ENCODE data around the gene TEKT2. TPM values are rescaled to one million over a fixed set of nuclear protein-coding genes. Genes with fewer than 3 reads are reported as not detected.

Gene TEKT2
- total and polyA plus RNA-seq, 2 of the 4 experiments (the other 2 are of a cell fraction) = 0.18 TPM; not detected in 1

DNA sequence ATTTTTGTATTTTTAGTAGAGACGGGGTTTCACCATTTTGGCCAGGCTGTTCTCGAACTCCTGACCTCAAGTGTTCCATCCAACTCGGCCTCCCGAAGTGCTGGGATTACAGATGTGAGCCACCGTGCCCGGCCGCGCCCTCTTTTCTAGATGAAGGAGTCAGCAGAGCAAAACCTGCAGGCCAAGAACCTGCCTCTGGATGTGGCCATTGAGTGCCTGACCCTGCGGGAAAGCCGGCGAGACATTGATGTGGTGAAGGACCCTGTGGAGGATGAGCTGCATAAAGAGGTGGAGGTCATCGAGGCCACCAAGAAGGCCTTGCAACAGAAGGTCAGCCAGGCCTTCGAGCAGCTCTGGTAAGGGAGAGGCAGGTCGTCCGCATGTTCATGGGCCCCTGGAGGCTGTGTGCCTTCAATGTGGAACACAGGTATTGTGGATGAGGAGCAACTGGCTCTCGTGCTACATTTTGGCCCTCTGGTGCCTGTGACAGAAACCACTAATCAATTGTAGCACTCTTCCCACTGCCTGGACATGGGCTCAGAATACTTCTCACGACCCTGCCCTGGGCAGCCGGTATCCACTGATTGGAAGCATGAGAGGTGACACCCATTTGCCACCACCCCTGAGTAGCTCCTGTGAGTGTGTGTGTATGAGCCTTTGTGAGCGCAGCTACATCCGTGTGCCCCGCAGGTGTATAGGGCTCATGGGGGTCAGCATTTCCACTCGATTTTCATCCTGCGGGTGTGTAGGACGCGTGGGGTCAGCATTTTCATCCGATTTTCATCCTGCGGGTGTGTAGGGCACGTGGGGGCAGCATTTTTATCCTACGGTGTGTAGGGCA is 2.0 kb downstream of the TEKT2 start:
- CTCF ChIA-PET = no interaction called here
- in situ Hi-C loops (cut with MboI; ENCODE audit: low sequenced_read_pairs) = no loop called here
- no peak for TF ChIP-seq RFX5 (IDR thresholded peaks at IDR 0.05; ENCODE audit: low read depth, low read length)
- no peak for TF ChIP-seq BHLHE40 (IDR thresholded peaks at IDR 0.05; ENCODE audit: low read depth, low read length)
- no peak for TF ChIP-seq SMC3 (IDR thresholded peaks at IDR 0.05; ENCODE audit: low read depth, low read length)
- TF ChIP-seq, protein P1, sequence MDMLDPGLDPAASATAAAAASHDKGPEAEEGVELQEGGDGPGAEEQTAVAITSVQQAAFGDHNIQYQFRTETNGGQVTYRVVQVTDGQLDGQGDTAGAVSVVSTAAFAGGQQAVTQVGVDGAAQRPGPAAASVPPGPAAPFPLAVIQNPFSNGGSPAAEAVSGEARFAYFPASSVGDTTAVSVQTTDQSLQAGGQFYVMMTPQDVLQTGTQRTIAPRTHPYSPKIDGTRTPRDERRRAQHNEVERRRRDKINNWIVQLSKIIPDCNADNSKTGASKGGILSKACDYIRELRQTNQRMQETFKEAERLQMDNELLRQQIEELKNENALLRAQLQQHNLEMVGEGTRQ (IDR thresholded peaks at IDR 0.05; ENCODE audit: low read depth, low read length) = no peak
- no peak for TF ChIP-seq MAFK (IDR thresholded peaks at IDR 0.05; ENCODE audit: low read depth, low read length)
- TF ChIP-seq CEBPB (IDR thresholded peaks at IDR 0.05; ENCODE audit: low read depth, low read length) = no peak
- TF ChIP-seq, protein P2, sequence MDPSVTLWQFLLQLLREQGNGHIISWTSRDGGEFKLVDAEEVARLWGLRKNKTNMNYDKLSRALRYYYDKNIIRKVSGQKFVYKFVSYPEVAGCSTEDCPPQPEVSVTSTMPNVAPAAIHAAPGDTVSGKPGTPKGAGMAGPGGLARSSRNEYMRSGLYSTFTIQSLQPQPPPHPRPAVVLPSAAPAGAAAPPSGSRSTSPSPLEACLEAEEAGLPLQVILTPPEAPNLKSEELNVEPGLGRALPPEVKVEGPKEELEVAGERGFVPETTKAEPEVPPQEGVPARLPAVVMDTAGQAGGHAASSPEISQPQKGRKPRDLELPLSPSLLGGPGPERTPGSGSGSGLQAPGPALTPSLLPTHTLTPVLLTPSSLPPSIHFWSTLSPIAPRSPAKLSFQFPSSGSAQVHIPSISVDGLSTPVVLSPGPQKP (IDR thresholded peaks at IDR 0.05; ENCODE audit: borderline replicate concordance, low read depth, low read length) = no peak
- no peak for TF ChIP-seq RCOR1 (IDR thresholded peaks at IDR 0.05; ENCODE audit: insufficient replicate concordance, low read length)
- TF ChIP-seq RAD21 (IDR thresholded peaks at IDR 0.05; ENCODE audit: low read length) = no peak
- no peak for TF ChIP-seq FOS (IDR thresholded peaks at IDR 0.05; ENCODE audit: low read depth, low read length)
- no peak for TF ChIP-seq POLR2A (IDR thresholded peaks at IDR 0.05; ENCODE audit: low read depth, low read length)
- TF ChIP-seq MAZ (IDR thresholded peaks at IDR 0.05; ENCODE audit: borderline replicate concordance, low read depth, low read length) = no peak
- no peak for TF ChIP-seq MXI1 (IDR thresholded peaks at IDR 0.05; ENCODE audit: borderline replicate concordance, low read depth, low read length)
- no peak for TF ChIP-seq CHD1 (IDR thresholded peaks at IDR 0.05; ENCODE audit: low read depth, low read length)
- TF ChIP-seq NFE2L2 (IDR thresholded peaks at IDR 0.05; ENCODE audit: low read depth, low read length) = no peak

More for the DNA sequence above, 2.0 kb downstream of the TEKT2 start:
- H2BK120ac ChIP-seq (ENCODE audit: low read depth, low read length) = no peak overlapping the region
- intact Hi-C loops (cut with micrococcal nuclease) = loop anchor here (10.0 kb wide), 1 partner anchor 151 kb away; the partner anchor contains the start of gene AGO3
- no peak for ATAC-seq (ENCODE audit: low read depth)
- no peak overlapping the region for H4K8ac ChIP-seq (ENCODE audit: low read depth in 2 of 2, low read length in 2 of 2)
- H2BK5ac ChIP-seq (ENCODE audit: low read depth, low read length, poor library complexity, severe bottlenecking) = no peak overlapping the region
- no peak overlapping the region for H3K14ac ChIP-seq (replicated peaks; ENCODE audit: low read depth, low read length)
- no peak overlapping the region for H3K56ac ChIP-seq (ENCODE audit: extremely low read depth, insufficient read depth, low read length)
- no peaks in the 10 kb centered on the region; the same call in 1 of the 2 replicates for H3K27me3 ChIP-seq (ENCODE audit: control insufficient read depth, insufficient read depth, low read length)
- H3K27ac ChIP-seq (ENCODE audit: insufficient read depth, low read length) = no peak overlapping the region
- H3K36me3 ChIP-seq (ENCODE audit: control insufficient read depth, insufficient read depth, low read length) = no peaks in the 10 kb centered on the region
- no peak overlapping the region for H2BK15ac ChIP-seq (ENCODE audit: low read depth, low read length)
- H3K9me1 ChIP-seq (ENCODE audit: insufficient read depth, low read length) = peaks cover 8% of the 10 kb centered on the region; the same call in 1 of the 2 replicates
- H4K91ac ChIP-seq (ENCODE audit: insufficient read depth, low read depth, low read length) = no peak overlapping the region
- H2AK5ac ChIP-seq (ENCODE audit: low read depth, low read length) = no peak overlapping the region
- no peak for DNase-seq
- 0 out of 2 replicates have a peak, but pooled peaks cover 7% of the 10 kb centered on the region for H4K20me1 ChIP-seq (ENCODE audit: insufficient read depth, low read length)
- no peak overlapping the region for H3K9ac ChIP-seq (ENCODE audit: low read depth, low read length)
- no peak overlapping the region for H3K18ac ChIP-seq (ENCODE audit: low read depth, low read length)
- dilution Hi-C loops (cut with HindIII; ENCODE audit: low sequenced_read_pairs, unreplicated experiment) = no loop called here
- H2BK20ac ChIP-seq (ENCODE audit: low read depth, low read length) = no peak overlapping the region
- H3K4me2 ChIP-seq (ENCODE audit: low read depth, low read length) = no peak overlapping the region
- WGBS, 2 experiments (ENCODE audit: extremely low coverage in 2 of 2, insufficient read length in 1 of 2) = 87% methylated on average over 7 of the region's 29 CpGs; no CpG with 5 or more reads in 1 of the 2 experiments
- H3K79me1 ChIP-seq (ENCODE audit: low read depth in 1 of 2, low read length in 2 of 2) = peaks cover 16 to 22% of the 10 kb centered on the region in 2 experiments
- H3K23ac ChIP-seq (ENCODE audit: low read depth, low read length) = no peak overlapping the region
- no peak overlapping the region for H3K4ac ChIP-seq (ENCODE audit: low read depth, low read length)
- H3K4me3 ChIP-seq (ENCODE audit: insufficient read depth, low read depth, low read length) = no peak overlapping the region
- H2AK9ac ChIP-seq (replicated peaks; ENCODE audit: low read depth, low read length, poor library complexity) = no peak overlapping the region
- H4K5ac ChIP-seq (ENCODE audit: low read depth, low read length) = no peak overlapping the region
- no TSS peak for BruUV-seq (replicated peaks)
- peak overlapping the region; percentile 51 for H2AFZ ChIP-seq (replicated peaks; ENCODE audit: low read length, poor library complexity)
- H3K4me1 ChIP-seq (ENCODE audit: control insufficient read depth, insufficient read depth, low read length) = peaks cover 2% of the 10 kb centered on the region; the same call in 1 of the 2 replicates
- H3K9me3 ChIP-seq (ENCODE audit: control insufficient read depth, insufficient read depth, low read length) = no peaks in the 10 kb centered on the region
- POLR2A ChIA-PET (ENCODE audit: unreplicated experiment) = interaction anchor here (0.5 kb wide), 1 partner anchor 126 kb away, joined by 4 read pairs; no protein-coding TSS in a partner anchor

All from IMR-90 (cell line).